HepG2 (cell line): ENCODE results near the gene PHRF1. TPM values are rescaled to one million over a fixed set of nuclear protein-coding genes. Genes with fewer than 3 reads are reported as not detected.

Experiments used
- ATAC-seq: fragments of 200-7000 bp; cut with Tn5 transposase; 3 replicates; pipeline ENCODE4 v1.9.1; 2020; ENCODE audit warnings: mild to moderate bottlenecking, moderate library complexity
- BruUV-seq: library from RNA; stranded (reverse); fragments of 400-500 nt; replicated peaks from 2 replicates; lab custom pipeline; 2021; lab: Mats Ljungman, UMichigan
- CTCF ChIA-PET: fragments of 300-600 bp; formaldehyde crosslinking; extraction: SDS; loops from one replicate; lab custom pipeline; 2021; ENCODE audit warnings: low total read pairs, inconsistent platforms, low intra/inter-chr PET ratio; lab: Yijun Ruan, JAX
- POLR2A ChIA-PET: fragments of 350-600 bp; sonication (Branson Sonifier 250); formaldehyde crosslinking; loops from one replicate; lab custom pipeline; 2020; ENCODE audit warnings: antibody characterized with exemption, inconsistent platforms; lab: Yijun Ruan, JAX
- DNase-seq: peaks from one replicate; pipeline ENCODE4 v3.0.0-alpha.2; 2015; ENCODE audit warnings: low spot score
- FAIRE-seq: peaks from 3 replicates; lab custom pipeline; 2011; peaks lifted over from hg19 to GRCh38; lab: Jason Lieb, UNC
- H2AFZ ChIP-seq: one replicate; pipeline ENCODE4 v1.6.1; 2011; ENCODE audit warnings: low read length, inconsistent platforms
- H3K27ac ChIP-seq: fragments of 300-600 bp; 3 replicates; pipeline ENCODE4 v1.8.0; 2011; ENCODE audit warnings: mixed run types, mild to moderate bottlenecking, mixed read lengths, low read length, inconsistent platforms; ENCODE audit not compliant: insufficient read depth; ENCODE audit errors: extremely low read length
- H3K27me3 ChIP-seq, 2 experiments: fragments of 200-600 bp in 1 of 2; 2 replicates in 1 of 2; 3 replicates in 1 of 2; pipeline versions ENCODE4 v1.6.0 to v1.8.0; 2011; ENCODE audit warnings: low read length in 2 of 2, mild to moderate bottlenecking in 2 of 2, moderate library complexity in 2 of 2, inconsistent platforms in 1 of 2; ENCODE audit not compliant: insufficient read depth in 2 of 2, control insufficient read depth in 1 of 2
- H3K36me3 ChIP-seq, 2 experiments: fragments of 200-600 bp in 1 of 2; replicated peaks in 1 of 2; 2 replicates in 1 of 2; 3 replicates in 1 of 2; pipeline versions ENCODE4 v1.5.1 to v1.8.0; 2011; ENCODE audit warnings: low read length in 2 of 2, inconsistent platforms in 1 of 2; ENCODE audit not compliant: insufficient read depth in 2 of 2, control insufficient read depth in 1 of 2
- H3K4me1 ChIP-seq: 2 replicates; pipeline ENCODE4 v1.5.1; 2012; ENCODE audit warnings: low read length, inconsistent platforms; ENCODE audit not compliant: insufficient read depth
- H3K4me2 ChIP-seq: 2 replicates; pipeline ENCODE4 v1.6.0; 2011; ENCODE audit warnings: low read depth, low read length, inconsistent platforms
- H3K4me3 ChIP-seq, 3 experiments: fragments of 200-600 bp in 1 of 3; sonication (generic), shearing (Covaris generic) in 1 of 3; replicated peaks in 1 of 3; 2 replicates each; pipeline ENCODE4 v1.5.1; 2011 to 2016; ENCODE audit warnings: low read length in 3 of 3, inconsistent platforms in 2 of 3, low read depth in 2 of 3, mild to moderate bottlenecking in 2 of 3, control low read depth in 1 of 3, mixed read lengths in 1 of 3; ENCODE audit not compliant: insufficient read depth in 1 of 3
- H3K79me2 ChIP-seq: one replicate; pipeline ENCODE4 v1.6.1; 2011; ENCODE audit warnings: low read length, inconsistent platforms; ENCODE audit not compliant: insufficient read depth
- H3K9ac ChIP-seq: 2 replicates; pipeline ENCODE4 v1.6.0; 2011; ENCODE audit warnings: mild to moderate bottlenecking, low read depth, low read length, inconsistent platforms; ENCODE audit not compliant: insufficient read depth
- H3K9me3 ChIP-seq: 2 replicates; pipeline ENCODE4 v1.5.1; 2012; ENCODE audit warnings: mild to moderate bottlenecking, low read length
- H4K20me1 ChIP-seq: 2 replicates; pipeline ENCODE4 v1.6.0; 2011; ENCODE audit warnings: inconsistent platforms, mild to moderate bottlenecking, low read length, moderate library complexity; ENCODE audit not compliant: insufficient read depth
- ARID4A ChIP-seq: sonication (generic); formaldehyde crosslinking; IDR thresholded peaks from 2 replicates; pipeline ENCODE4 v1.5.0; 2020; ENCODE audit warnings: mild to moderate bottlenecking, missing genetic modification reagents, borderline replicate concordance
- CBX1 ChIP-seq: IDR thresholded peaks from one replicate; pipeline ENCODE4 v1.6.1; 2016; ENCODE audit warnings: antibody characterized with exemption, low read depth
- RBM39 ChIP-seq: fragments of 200-400 bp; formaldehyde crosslinking; IDR thresholded peaks from one replicate; pipeline ENCODE4 v1.6.1; 2018; ENCODE audit warnings: antibody characterized with exemption, mild to moderate bottlenecking, low read depth, low read length; ENCODE audit not compliant: poor library complexity, severe bottlenecking
- SMC3 ChIP-seq: IDR thresholded peaks from 2 replicates; pipeline ENCODE4 v1.6.1; 2011; ENCODE audit warnings: low read length, improper control_type of control experiment
- ZNF264 ChIP-seq: sonication (generic); formaldehyde crosslinking; IDR thresholded peaks from 2 replicates; pipeline ENCODE4 v1.4.0; 2020; ENCODE audit warnings: missing genetic modification reagents
- WGBS: methylation state at CpG from one replicate; pipeline ENCODE4 v1.1.6; 2017; ENCODE audit warnings: low lambda C conversion rate; 5-methylcytosine and 5-hydroxymethylcytosine counted together
- in situ Hi-C: cut with HindIII; loops from 2 replicates; pipeline ENCODE4 v1.10.0; 2017; ENCODE audit warnings: low pct_unique_long_range_greater_than_20kb; ENCODE audit not compliant: extremely low pct_ligation_motif_present
- intact Hi-C: fragments of 100-400 bp; cut with micrococcal nuclease; formaldehyde crosslinking; loops from one replicate; pipeline ENCODE4 v1.10.0; 2022; ENCODE audit not compliant: unreplicated experiment
- polyA plus RNA-seq, 8 experiments: library from polyadenylated mRNA; depleted of rRNA in 3 of 8; stranded (reverse) in 7 of 8; unstranded in 1 of 8; fragments of >200 nt; fragmentation: Illumina TruSeq in 4 of 8; extraction: Trizol in 4 of 8; gene quantifications; 2 replicates each; pipeline versions ENCODE4 v1.2.1 to v1.2.3, GENCODE V29; 2011 to 2016; ENCODE audit warnings: low read depth in 4 of 8, missing spikeins in 1 of 8, mixed read lengths in 1 of 8; ENCODE audit not compliant: insufficient read depth in 1 of 8
- total RNA-seq, 5 experiments: library from RNA; depleted of rRNA; stranded (reverse); fragments of >200 nt; fragmentation: Illumina TruSeq; extraction: Trizol; gene quantifications; 2 replicates each; pipeline ENCODE4 v1.2.3, GENCODE V29; 2016; ENCODE audit warnings: low read depth in 1 of 5
- TF ChIP-seq, protein P1 (sequence below): sonication (generic); formaldehyde crosslinking; IDR thresholded peaks from 2 replicates; pipeline ENCODE4 v1.9.0; 2022; ENCODE audit warnings: missing genetic modification reagents, mild to moderate bottlenecking, borderline replicate concordance
- TF ChIP-seq, protein P2 (sequence below): IDR thresholded peaks from 2 replicates; pipeline ENCODE4 v1.6.1; 2016; ENCODE audit warnings: low read depth, missing genetic modification reagents, missing compliant biosample characterization

The PHRF1 gene
- total and polyA plus RNA-seq, 2 of the 13 experiments (the other 11 are each of a cell fraction or from before 2014, with no cell fraction given): 8.2 to 16.7 TPM

GRCh38 chr11:650482-650881 lies 74.2 kb downstream of the PHRF1 start:
- ChIA-PET CTCF (no interaction called here), POLR2A (no interaction called here)
- ATAC-seq (no peak), FAIRE-seq (no peak), DNase-seq (no peak)
- Histone ChIP-seq H3K4me2 (no peak overlapping the region), H2AFZ (no peak overlapping the region), H4K20me1 (peaks cover 5% of the 10 kb centered on the region; the same call in 1 of the 2 replicates), H3K79me2 (no peaks in the 10 kb centered on the region), H3K9ac (no peak overlapping the region), H3K4me1 (peaks cover 27% of the 10 kb centered on the region), H3K9me3 (no peaks in the 10 kb centered on the region), H3K27ac (no peak overlapping the region), H3K27me3 (no peaks in the 10 kb centered on the region), H3K4me3 (no peak overlapping the region), H3K36me3 (peaks cover 4 to 19% of the 10 kb centered on the region in 2 experiments; a peak in 4 of 5 replicates)
- TF ChIP-seq CBX1: no peak
- no peak for TF ChIP-seq ARID4A
- TF ChIP-seq ZNF264 (CRISPR knock-in tag): no peak
- TF ChIP-seq SMC3: no peak
- no peak for TF ChIP-seq RBM39
- TF ChIP-seq, protein P1, sequence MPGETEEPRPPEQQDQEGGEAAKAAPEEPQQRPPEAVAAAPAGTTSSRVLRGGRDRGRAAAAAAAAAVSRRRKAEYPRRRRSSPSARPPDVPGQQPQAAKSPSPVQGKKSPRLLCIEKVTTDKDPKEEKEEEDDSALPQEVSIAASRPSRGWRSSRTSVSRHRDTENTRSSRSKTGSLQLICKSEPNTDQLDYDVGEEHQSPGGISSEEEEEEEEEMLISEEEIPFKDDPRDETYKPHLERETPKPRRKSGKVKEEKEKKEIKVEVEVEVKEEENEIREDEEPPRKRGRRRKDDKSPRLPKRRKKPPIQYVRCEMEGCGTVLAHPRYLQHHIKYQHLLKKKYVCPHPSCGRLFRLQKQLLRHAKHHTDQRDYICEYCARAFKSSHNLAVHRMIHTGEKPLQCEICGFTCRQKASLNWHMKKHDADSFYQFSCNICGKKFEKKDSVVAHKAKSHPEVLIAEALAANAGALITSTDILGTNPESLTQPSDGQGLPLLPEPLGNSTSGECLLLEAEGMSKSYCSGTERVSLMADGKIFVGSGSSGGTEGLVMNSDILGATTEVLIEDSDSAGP: no peak
- TF ChIP-seq, protein P2, sequence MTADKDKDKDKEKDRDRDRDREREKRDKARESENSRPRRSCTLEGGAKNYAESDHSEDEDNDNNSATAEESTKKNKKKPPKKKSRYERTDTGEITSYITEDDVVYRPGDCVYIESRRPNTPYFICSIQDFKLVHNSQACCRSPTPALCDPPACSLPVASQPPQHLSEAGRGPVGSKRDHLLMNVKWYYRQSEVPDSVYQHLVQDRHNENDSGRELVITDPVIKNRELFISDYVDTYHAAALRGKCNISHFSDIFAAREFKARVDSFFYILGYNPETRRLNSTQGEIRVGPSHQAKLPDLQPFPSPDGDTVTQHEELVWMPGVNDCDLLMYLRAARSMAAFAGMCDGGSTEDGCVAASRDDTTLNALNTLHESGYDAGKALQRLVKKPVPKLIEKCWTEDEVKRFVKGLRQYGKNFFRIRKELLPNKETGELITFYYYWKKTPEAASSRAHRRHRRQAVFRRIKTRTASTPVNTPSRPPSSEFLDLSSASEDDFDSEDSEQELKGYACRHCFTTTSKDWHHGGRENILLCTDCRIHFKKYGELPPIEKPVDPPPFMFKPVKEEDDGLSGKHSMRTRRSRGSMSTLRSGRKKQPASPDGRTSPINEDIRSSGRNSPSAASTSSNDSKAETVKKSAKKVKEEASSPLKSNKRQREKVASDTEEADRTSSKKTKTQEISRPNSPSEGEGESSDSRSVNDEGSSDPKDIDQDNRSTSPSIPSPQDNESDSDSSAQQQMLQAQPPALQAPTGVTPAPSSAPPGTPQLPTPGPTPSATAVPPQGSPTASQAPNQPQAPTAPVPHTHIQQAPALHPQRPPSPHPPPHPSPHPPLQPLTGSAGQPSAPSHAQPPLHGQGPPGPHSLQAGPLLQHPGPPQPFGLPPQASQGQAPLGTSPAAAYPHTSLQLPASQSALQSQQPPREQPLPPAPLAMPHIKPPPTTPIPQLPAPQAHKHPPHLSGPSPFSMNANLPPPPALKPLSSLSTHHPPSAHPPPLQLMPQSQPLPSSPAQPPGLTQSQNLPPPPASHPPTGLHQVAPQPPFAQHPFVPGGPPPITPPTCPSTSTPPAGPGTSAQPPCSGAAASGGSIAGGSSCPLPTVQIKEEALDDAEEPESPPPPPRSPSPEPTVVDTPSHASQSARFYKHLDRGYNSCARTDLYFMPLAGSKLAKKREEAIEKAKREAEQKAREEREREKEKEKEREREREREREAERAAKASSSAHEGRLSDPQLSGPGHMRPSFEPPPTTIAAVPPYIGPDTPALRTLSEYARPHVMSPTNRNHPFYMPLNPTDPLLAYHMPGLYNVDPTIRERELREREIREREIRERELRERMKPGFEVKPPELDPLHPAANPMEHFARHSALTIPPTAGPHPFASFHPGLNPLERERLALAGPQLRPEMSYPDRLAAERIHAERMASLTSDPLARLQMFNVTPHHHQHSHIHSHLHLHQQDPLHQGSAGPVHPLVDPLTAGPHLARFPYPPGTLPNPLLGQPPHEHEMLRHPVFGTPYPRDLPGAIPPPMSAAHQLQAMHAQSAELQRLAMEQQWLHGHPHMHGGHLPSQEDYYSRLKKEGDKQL (CRISPR knock-in tag): no peak
- intact Hi-C loops (loop anchor here (10.0 kb wide), 1 partner anchor 54 kb away; the partner anchor contains the start of gene EPS8L2), in situ Hi-C loops (no loop called here)
- WGBS: 99% methylated on average over 10 of the region's 10 CpGs
- BruUV-seq: no TSS peak
